HG02870 (cell line): Measurements from ENCODE around the gene LNPEP.
A peak's percentile ranks its signal among the peaks of the same experiment; 100 is the strongest.

Source experiments
- ATAC-seq: cut with Tn5 transposase; IDR thresholded peaks from one replicate; pipeline ENCODE4 v1.9.1; 2021; ENCODE audit warnings: mild to moderate bottlenecking, moderate library complexity; ENCODE audit not compliant: unreplicated experiment

Gene LNPEP

GRCh38 chr5:96994493-96994892 lies 58.6 kb downstream of the LNPEP start:
- no peak for ATAC-seq

- no peak for ATAC-seq
Measured at GRCh38 chr5:96995419-96995818, 59.5 kb downstream of the LNPEP start.

- peak; percentile 81 for ATAC-seq
Measured at GRCh38 chr5:96997265-96997859, 61.5 kb downstream of the LNPEP start.

- ATAC-seq: no peak
Measured at GRCh38 chr5:96999856-97000255, 64.0 kb downstream of the LNPEP start.

- no peak for ATAC-seq
Measured at GRCh38 chr5:97000391-97000790, 64.5 kb downstream of the LNPEP start.

GRCh38 chr5:97002983-97003382 lies 67.1 kb downstream of the LNPEP start:
- ATAC-seq: no peak

- no peak for ATAC-seq
Measured at GRCh38 chr5:97004423-97005060, 68.7 kb downstream of the LNPEP start.

- no peak for ATAC-seq
Measured at GRCh38 chr5:97006454-97007060, 70.7 kb downstream of the LNPEP start.

GRCh38 chr5:97009212-97009898 lies 73.5 kb downstream of the LNPEP start:
- peak; percentile 58 for ATAC-seq

- no peak for ATAC-seq
Measured at GRCh38 chr5:97009921-97010320, 74.0 kb downstream of the LNPEP start.

GRCh38 chr5:97010606-97011005 lies 74.7 kb downstream of the LNPEP start:
- no peak for ATAC-seq

- no peak for ATAC-seq
Measured at GRCh38 chr5:97011567-97011966, 75.7 kb downstream of the LNPEP start.

- no peak for ATAC-seq
Measured at GRCh38 chr5:97019435-97020117, 83.7 kb downstream of the LNPEP start.

GRCh38 chr5:97021416-97021815 lies 85.5 kb downstream of the LNPEP start:
- no peak for ATAC-seq

GRCh38 chr5:97022898-97023297 lies 87.0 kb downstream of the LNPEP start:
- ATAC-seq: peak; percentile 71

- no peak for ATAC-seq
Measured at GRCh38 chr5:97026721-97027120, 90.8 kb downstream of the LNPEP start.

GRCh38 chr5:97037819-97038218 lies 101.9 kb downstream of the LNPEP start:
- ATAC-seq: no peak

GRCh38 chr5:97041239-97041638 lies 105.4 kb downstream of the LNPEP start:
- no peak for ATAC-seq

- ATAC-seq: no peak
Measured at GRCh38 chr5:97042996-97043395, 107.1 kb downstream of the LNPEP start.

- ATAC-seq: no peak
Measured at GRCh38 chr5:97043511-97043910, 107.6 kb downstream of the LNPEP start.

GRCh38 chr5:97044052-97044451 lies 108.2 kb downstream of the LNPEP start:
- no peak for ATAC-seq
